MM.1S (cell line): ENCODE data around the gene CDSN.

Experiments
- DNase-seq: peaks from one replicate; pipeline ENCODE4 v3.0.0-alpha.2; 2015
- H2AFZ ChIP-seq: fragments of 300-600 bp; sonication (generic); 2 replicates; pipeline ENCODE4 v1.6.0; 2016; ENCODE audit warnings: antibody characterized with exemption, low read length
- H3F3A ChIP-seq: fragments of 300-600 bp; sonication (generic); 2 replicates; pipeline ENCODE4 v1.6.1; 2016; ENCODE audit warnings: mild to moderate bottlenecking, antibody characterized with exemption, low read length, moderate library complexity, mixed read lengths; ENCODE audit not compliant: insufficient read depth
- H3K27ac ChIP-seq: fragments of 300-600 bp; sonication (generic); 2 replicates; pipeline ENCODE4 v1.5.1; 2016; ENCODE audit warnings: mild to moderate bottlenecking, low read length
- H3K27me3 ChIP-seq: fragments of 300-600 bp; sonication (generic); replicated peaks from 2 replicates; pipeline ENCODE4 v1.6.0; 2016; ENCODE audit warnings: low read length; ENCODE audit not compliant: insufficient read depth
- H3K36me3 ChIP-seq: fragments of 300-600 bp; sonication (generic); replicated peaks from 2 replicates; pipeline ENCODE4 v1.6.1; 2016; ENCODE audit warnings: mild to moderate bottlenecking, low read length, mixed read lengths; ENCODE audit not compliant: insufficient read depth
- H3K4me1 ChIP-seq: fragments of 300-600 bp; sonication (generic); 2 replicates; pipeline ENCODE4 v1.6.1; 2016; ENCODE audit warnings: low read length, mixed read lengths
- H3K4me2 ChIP-seq: fragments of 300-600 bp; sonication (generic); 2 replicates; pipeline ENCODE4 v1.6.0; 2016; ENCODE audit warnings: low read depth, low read length
- H3K4me3 ChIP-seq: fragments of 300-600 bp; sonication (generic); 2 replicates; pipeline ENCODE4 v1.5.1; 2016; ENCODE audit warnings: low read length, mixed read lengths
- H3K79me2 ChIP-seq: fragments of 300-600 bp; sonication (generic); 2 replicates; pipeline ENCODE4 v1.6.1; 2016; ENCODE audit warnings: mixed run types, low read length, mixed read lengths
- H3K9ac ChIP-seq: fragments of 300-600 bp; sonication (generic); 2 replicates; pipeline ENCODE4 v1.6.1; 2016; ENCODE audit warnings: low read length, mixed read lengths
- H3K9me2 ChIP-seq: fragments of 300-600 bp; sonication (generic); replicated peaks from 2 replicates; pipeline ENCODE4 v1.6.1; 2016; ENCODE audit warnings: mild to moderate bottlenecking, low read length, mixed read lengths; ENCODE audit not compliant: insufficient read depth
- H3K9me3 ChIP-seq: fragments of 300-600 bp; sonication (generic); replicated peaks from 2 replicates; pipeline ENCODE4 v1.6.1; 2016; ENCODE audit warnings: mild to moderate bottlenecking, low read length, mixed read lengths; ENCODE audit not compliant: insufficient read depth
- H4K20me1 ChIP-seq: fragments of 300-600 bp; sonication (generic); 2 replicates; pipeline ENCODE4 v1.6.1; 2016; ENCODE audit warnings: mild to moderate bottlenecking, low read length, moderate library complexity, mixed read lengths; ENCODE audit not compliant: insufficient read depth
- CTCF ChIP-seq: fragments of 300-600 bp; sonication (generic); IDR thresholded peaks from 2 replicates; pipeline ENCODE4 v1.5.1; 2016; ENCODE audit warnings: antibody characterized with exemption, low read length, mixed read lengths
- EZH2 ChIP-seq: fragments of 300-600 bp; sonication (generic); optimal IDR thresholded peaks from 2 replicates; pipeline ENCODE3; 2017; ENCODE audit warnings: low read depth, mild to moderate bottlenecking, antibody characterized with exemption, low read length, mixed read lengths
- EZH2phosphoT487 ChIP-seq: fragments of 300-600 bp; sonication (generic); IDR thresholded peaks from 2 replicates; pipeline ENCODE4 v1.6.1; 2018; ENCODE audit warnings: antibody characterized with exemption, low read length

CDSN gene

GRCh38 chr6:31115941-31116560 lies 4.2 kb downstream of the CDSN start:
- no peaks in the 10 kb centered on the region for H3K9me2 ChIP-seq
- no peak overlapping the region for H3K4me2 ChIP-seq
- no peaks in the 10 kb centered on the region for H3K79me2 ChIP-seq
- H3K27me3 ChIP-seq: peaks cover 76% of the 10 kb centered on the region
- H2AFZ ChIP-seq: no peak overlapping the region
- H3K9me3 ChIP-seq: no peaks in the 10 kb centered on the region
- H3F3A ChIP-seq: no peaks in the 10 kb centered on the region
- no peak for DNase-seq
- no peak overlapping the region for H3K27ac ChIP-seq
- H3K36me3 ChIP-seq: no peaks in the 10 kb centered on the region
- no peaks in the 10 kb centered on the region for H4K20me1 ChIP-seq
- no peak overlapping the region for H3K9ac ChIP-seq
- H3K4me3 ChIP-seq: no peak overlapping the region
- H3K4me1 ChIP-seq: no peaks in the 10 kb centered on the region
- TF ChIP-seq CTCF: no peak

- no peaks in the 10 kb centered on the region for H3K9me3 ChIP-seq
- no peaks in the 10 kb centered on the region for H3K36me3 ChIP-seq
- no peaks in the 10 kb centered on the region for H3K4me1 ChIP-seq
- H3K27me3 ChIP-seq: peaks cover 84% of the 10 kb centered on the region
- H3K4me3 ChIP-seq: no peak overlapping the region
- no peaks in the 10 kb centered on the region for H3K9me2 ChIP-seq
- H3F3A ChIP-seq: no peaks in the 10 kb centered on the region
- no peak overlapping the region for H2AFZ ChIP-seq
- no peaks in the 10 kb centered on the region for H4K20me1 ChIP-seq
- H3K27ac ChIP-seq: no peak overlapping the region
- H3K9ac ChIP-seq: no peak overlapping the region
- no peak overlapping the region for H3K4me2 ChIP-seq
- TF ChIP-seq EZH2phosphoT487: no peak
- TF ChIP-seq CTCF: peak; percentile 11; the same call in 1 of the 2 replicates
- no peaks in the 10 kb centered on the region for H3K79me2 ChIP-seq
- no peak for DNase-seq
These were observed 5.0 kb downstream of the CDSN start for GRCh38 chr6:31114970-31115849.

GRCh38 chr6:31114541-31114878 lies 5.7 kb downstream of the CDSN start, which contains the start of gene PSORS1C1:
PSORS1C1 (plus strand) TSS chr6:31114800; CDS start chr6:31129633, 14,833 bp downstream.
- no peak for TF ChIP-seq EZH2
- TF ChIP-seq CTCF: no peak
- TF ChIP-seq EZH2phosphoT487: no peak
- DNase-seq: no peak
- no peaks in the 10 kb centered on the region for H3K9me3 ChIP-seq
- no peak within 1 kb of the TSS for H3K4me3 ChIP-seq
- no peak within 1 kb of the TSS for H3K4me2 ChIP-seq
- no peaks in the 10 kb centered on the region for H3K4me1 ChIP-seq
- H3K36me3 ChIP-seq: no peaks in the 10 kb centered on the region
- no peak within 1 kb of the TSS for H3K9ac ChIP-seq
- no peaks in the 10 kb centered on the region for H3F3A ChIP-seq
- H3K9me2 ChIP-seq: no peaks in the 10 kb centered on the region
- H3K79me2 ChIP-seq: no peaks in the 10 kb centered on the region
- H4K20me1 ChIP-seq: no peaks in the 10 kb centered on the region
- peaks cover 85% of the 10 kb centered on the region for H3K27me3 ChIP-seq
- H2AFZ ChIP-seq: no peak within 1 kb of the TSS
- no peak within 1 kb of the TSS for H3K27ac ChIP-seq
